Measurements from ENCODE around the gene MCF2L.

- TF ChIP-seq POLR2A (IDR thresholded peaks at IDR 0.05; ENCODE audit: low read depth, low read length) = no peak
- TF ChIP-seq POLR2AphosphoS5 (IDR thresholded peaks at IDR 0.05; ENCODE audit: low read depth, low read length) = no peak
- peak; percentile 55; the same call in 1 of the 2 replicates for TF ChIP-seq POU2F2 (IDR thresholded peaks at IDR 0.05; ENCODE audit: low read depth, low read length)
- no peak for TF ChIP-seq TAF1 (IDR thresholded peaks at IDR 0.05; ENCODE audit: low read depth, low read length)
- TF ChIP-seq PAX5 (IDR thresholded peaks at IDR 0.05; ENCODE audit: insufficient read depth, low read length, severe bottlenecking) = no peak
- TF ChIP-seq SPI1 (IDR thresholded peaks at IDR 0.05; ENCODE audit: low read depth, low read length) = no peak
Measured at GRCh38 chr13:112942689-112943308, 26.2 kb upstream of the MCF2L start.

Data from GM12891 (cell line).